Stimulated activated CD8-positive, alpha-beta memory T cell treated with anti-CD3 and anti-CD28 coated beads, Interleukin-12 subunit alpha, Interleukin-12 subunit beta, amount 100 ng/mL, for 4 hours (primary cell): Measurements from ENCODE around the gene C5orf58.
A peak's percentile ranks its signal among the peaks of the same experiment; 100 is the strongest.

ENCODE experiments used
- DNase-seq: peaks from one replicate; pipeline ENCODE4 v3.0.0-alpha.2; 2020; ENCODE audit warnings: low read depth

Gene C5orf58

DNA sequence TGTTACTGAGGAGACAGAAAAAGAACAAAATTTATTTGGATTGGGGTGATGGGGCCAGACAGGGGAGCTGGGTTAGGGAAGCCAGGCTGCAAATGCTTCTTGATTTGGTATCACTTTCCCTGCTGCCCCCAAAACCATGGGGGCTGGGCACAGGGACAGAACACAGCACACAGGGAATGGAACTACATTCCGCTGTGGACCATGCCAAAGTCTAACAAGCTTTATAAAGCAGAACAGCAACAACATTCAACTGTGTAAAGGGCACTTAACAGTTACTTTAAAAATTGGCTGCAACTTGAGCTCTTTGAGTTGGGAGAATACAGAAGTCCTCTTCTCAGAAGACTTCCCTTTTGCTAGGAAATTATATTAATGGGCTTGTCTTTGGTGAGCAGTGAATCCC, 23.8 kb downstream of the C5orf58 start:
- no peak for DNase-seq

DNA sequence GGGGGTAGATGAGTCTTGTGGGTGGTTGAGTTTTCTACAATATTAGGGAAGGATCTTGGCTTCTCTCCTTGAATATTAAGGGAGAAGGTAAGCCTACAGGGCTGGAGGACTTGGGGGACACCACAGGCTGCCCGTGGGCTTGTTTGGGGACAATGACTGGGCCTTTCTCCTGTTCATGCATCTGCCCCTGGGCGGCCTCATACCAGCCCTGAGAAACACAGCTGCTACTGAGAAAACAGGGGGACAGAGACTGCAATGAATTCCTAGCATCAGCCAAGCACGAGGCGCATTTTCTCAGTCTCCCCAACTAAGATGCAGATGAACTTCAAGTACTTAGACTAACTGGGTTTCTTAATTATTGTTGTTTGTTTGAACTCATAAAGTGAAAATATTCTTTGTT, 24.6 kb downstream of the C5orf58 start:
- no peak for DNase-seq

DNA sequence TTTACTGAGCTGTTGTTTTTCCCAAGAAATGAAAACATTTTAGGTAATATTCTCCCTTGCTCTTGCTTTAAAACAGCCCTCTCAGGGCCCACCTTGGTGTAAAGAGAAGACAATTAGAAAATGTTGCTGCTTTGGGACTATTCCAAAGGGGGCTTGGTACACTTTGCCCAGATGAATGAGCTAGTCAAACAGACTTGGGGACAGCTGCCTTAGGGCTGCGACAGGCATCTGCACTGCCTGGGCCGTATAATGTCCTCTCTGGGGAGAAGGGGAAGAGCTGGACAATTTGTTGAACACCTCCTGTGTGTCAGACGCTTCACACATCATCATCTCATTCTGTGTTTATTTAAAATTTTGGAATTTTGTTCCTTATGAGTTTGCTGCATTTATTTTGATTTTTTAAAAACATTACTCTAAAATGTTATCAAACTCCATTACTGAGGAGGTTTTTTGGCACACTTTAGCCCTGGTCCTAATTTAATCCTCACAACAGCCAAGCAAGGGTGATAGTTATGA, 28.8 kb downstream of the C5orf58 start:
- no peak for DNase-seq

DNA sequence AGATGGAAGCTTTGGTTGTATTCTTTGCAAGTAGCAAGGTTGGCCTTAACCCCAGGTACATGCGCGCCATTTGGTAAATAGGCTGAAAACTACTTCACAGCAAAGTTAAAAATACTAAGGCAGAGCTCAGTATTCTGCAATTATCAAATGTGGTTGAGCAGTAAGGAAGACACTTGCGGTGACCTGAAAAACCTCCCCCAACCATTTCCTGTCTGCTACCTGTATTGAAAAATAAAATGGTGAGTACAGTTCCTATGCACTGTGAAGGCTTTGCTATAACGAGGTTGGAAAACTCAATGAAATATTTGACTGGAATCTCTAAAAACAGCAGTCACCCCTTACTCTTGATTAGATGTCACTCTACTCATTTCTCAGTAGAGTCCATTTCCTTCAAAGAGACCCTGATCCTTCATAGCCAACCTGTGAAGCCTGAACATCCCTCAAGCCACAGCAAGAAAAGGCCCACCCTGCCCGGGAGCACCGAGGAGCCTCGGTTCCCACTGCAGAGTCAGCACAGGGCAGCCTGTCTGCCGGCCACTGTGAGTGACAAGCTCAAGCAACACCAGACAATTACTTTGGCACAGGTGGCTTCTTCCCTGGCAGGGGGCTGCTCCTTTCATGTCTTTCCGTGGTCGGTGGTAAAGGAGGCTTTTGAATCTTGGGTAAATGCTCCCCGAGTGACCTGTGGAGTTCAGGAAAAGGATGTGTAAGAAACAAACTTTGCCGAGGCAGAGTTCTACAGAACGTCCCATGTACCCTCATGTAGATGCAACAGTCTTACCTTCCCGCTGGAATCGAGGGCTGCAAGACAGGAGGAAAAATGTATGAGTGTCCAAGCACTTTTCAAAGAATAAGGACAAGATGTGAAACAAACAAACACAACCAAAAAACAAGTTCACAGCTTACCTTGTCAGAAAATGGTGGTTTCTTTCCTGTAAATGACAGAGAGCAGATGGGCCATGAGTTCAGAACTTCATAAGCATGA, 29.6 kb downstream of the C5orf58 start:
- DNase-seq = no peak

DNA sequence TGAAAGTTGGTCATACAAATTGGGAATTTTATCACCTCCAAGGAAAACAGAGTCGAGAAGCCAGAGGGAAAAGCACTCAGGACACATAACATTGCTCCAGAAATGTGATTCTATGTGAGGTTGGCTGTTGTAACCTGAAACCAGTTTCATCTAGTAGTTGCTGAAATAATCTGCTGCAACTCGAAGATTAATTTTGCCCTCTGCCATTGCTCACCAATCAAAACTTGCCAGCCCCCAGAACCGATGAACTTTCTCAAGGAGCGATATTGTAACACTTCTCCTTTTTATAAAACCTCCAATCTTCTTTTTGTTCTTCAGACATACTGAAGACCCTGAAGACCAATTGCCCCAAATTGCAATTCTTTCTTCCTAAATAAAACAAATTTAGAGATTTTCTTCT, 31.1 kb downstream of the C5orf58 start:
- no peak for DNase-seq

DNA sequence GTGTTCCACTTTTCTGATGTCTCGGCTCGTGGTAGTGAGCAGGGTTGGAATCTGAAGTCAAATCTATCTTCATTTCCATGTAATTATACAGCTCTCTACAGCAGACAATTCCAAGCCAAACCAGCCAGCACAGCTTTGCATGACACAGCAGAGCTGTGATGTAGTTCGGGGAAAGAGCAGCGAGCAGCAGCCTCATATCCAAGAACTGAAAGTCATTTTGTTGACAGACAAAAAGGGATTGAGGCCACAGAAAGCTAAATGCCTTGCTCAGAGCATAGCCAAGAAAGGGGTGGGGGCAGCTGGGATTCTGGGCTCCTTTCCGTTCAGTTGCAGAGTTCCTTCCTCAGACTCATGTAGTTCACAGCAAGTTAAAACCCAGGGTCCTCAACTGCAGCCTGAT, 32.7 kb downstream of the C5orf58 start:
- no peak for DNase-seq

DNA sequence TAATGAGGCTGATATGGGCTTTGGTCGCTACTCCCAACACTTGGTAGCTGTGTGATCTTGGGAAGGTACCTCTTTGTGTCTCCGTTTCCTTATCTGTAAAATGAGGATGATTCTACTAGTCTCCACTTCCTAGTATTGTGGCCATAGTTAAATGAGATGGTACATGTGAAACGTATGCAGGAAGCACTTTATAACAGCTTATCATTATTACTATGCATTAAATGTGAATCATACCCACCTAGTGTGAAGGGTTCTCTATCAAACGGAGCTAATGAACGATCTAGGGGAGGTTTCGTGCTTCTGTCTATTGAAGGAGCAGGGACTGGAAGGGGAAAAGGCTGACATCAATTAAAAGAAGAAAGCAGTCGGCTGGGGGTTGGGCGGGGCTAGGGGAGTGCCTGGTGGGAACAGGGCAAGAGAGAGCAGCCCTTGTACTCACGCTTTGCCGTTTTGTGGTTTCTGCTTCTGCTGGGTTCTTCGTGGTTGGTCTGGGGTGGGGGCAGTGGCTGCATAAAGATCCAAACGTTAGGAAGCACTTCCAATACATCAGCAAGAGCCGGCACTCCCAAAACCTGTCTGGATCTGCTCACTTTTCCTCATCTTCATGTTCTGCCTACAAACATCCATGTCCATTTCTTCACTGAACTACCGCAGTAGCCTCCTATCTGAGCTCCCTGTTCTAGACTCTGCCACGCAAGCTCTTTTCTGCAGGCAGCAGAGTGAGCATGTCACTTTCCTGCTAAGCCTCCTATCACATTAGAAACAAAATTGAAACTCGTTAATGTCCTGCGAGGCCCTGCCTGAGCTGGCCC, 34.0 kb downstream of the C5orf58 start:
- DNase-seq = no peak

DNA sequence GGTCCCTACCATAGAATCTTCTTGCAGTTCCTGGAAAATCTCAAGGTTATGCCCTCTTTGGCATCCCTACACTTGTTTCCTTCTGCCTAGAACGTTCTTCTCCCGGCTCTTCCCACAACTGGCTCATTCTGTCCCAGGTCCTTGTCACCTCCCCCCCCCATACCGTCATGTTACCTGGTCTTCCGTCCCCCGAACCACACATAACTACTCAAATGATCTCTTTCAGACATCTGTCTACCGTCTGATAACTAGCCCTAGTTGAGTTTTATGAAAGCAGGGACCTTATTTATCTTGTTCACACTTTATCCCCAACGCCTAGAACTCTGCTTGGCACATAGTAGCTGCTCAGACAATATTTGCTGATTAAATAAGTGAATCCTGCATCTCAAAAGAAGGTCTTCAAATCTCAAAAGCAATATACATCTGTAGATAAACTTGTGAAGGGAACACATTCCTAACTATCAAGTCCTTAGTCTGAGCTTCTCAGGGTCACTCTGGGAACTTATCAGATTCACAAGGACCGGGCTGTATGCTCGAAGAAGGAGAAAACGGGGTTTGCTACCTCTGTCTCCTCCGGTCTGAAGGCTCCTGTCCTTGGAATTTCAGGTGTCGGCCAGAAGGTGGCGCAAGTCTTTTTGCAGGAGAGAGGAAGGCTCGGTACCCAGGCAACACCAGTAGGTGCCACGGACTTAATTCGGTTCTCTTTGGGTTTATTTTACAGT, 34.8 kb downstream of the C5orf58 start:
- peak; percentile 56 for DNase-seq

DNA sequence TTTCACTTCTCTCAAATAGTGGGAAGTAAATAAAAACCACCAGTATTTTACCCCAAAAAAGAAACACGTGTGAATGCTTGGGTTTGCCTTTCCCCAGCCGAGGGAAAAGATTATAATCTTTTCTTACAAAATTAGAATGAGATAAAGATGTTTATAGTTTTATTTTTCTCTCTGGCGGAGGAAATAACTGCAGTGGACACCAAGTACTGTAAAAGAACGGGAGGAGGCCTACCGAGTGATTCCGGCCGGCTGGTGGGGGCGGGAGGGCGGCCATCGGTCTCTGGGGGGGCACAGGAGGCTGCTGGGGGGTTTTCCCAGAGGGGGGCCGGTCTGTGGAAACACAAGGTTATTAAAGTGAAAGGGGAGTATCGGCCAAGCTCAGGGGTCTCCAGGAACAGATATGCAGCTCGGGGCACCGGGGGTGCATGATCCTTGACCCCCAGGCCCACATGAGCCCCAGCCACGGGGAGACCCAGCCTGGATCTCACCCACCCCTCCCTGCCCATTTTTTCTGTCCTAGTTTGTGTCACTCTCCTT, 35.4 kb downstream of the C5orf58 start:
- DNase-seq = no peak

DNA sequence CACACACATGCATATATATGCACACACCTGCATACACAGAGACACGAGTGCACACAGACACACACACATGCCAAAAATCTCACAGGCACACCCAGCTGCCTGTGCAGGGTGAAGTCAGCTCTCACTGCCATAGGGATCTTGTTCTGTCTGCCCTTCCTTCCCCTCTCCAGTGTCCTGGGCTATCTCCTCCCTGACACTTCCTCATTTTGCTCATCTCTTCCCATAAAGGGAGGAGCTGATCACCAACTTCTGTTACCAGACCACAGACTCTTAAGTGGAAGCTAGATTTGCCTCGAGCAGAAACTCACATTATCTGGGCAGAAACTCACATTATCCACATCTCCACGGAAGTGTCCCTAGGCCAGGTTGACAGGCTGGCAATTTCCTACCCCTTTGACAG, 36.1 kb downstream of the C5orf58 start:
- DNase-seq = no peak

DNA sequence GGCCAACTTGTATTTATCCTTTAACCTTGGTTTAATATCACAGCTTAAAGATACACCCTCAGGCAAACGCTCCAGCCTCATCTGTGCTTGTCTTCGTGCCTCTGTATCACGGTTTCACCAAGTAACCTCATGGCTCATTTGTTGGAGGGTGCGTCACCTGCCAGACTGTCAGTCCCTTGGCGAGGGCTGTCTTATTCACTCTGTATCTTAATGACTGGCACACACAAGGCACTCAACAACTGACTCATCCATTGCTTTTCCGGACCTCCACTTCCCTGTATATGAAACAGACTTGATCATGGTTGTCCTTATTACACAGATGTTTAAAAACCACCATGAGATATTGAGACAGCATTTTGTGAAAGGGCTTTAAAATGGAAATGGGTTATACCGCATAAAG, 36.8 kb downstream of the C5orf58 start:
- DNase-seq = no peak

DNA sequence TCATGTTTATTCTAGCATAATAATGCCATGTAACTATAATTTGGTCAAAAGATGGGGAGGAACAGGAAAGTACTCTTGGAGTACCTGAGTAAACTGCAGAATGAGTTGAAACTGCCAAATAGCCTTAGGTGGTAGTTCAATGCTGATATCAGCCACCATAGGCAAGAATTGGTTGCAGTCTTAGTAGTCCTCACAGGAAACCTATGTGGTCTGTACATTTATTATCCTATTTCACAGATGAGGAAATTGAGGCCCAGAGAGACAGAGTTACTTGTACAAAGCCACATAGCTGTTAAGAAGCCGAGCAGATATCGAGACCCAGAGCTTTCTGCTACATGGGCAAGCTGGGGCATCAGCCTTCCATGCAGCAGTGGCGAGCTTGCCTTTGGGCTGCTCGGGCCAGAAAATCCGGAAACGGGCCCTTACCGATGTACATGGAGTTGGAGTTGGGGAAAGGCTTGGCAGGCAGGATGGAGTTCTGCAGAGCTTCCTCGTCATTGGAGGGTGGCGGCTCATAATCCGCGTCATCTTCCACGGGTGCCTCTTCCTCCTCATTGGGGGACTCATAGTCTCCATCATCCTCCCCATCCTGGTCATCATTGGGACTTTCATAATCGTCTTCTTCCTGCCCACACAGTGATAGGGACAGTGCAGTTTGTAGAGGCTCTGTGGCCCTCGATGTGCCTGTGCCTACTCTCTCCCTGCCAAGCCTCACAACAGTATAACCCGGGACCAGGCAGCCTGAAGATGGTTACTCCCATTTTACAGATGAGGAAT, 37.7 kb downstream of the C5orf58 start:
- no peak for DNase-seq

DNA sequence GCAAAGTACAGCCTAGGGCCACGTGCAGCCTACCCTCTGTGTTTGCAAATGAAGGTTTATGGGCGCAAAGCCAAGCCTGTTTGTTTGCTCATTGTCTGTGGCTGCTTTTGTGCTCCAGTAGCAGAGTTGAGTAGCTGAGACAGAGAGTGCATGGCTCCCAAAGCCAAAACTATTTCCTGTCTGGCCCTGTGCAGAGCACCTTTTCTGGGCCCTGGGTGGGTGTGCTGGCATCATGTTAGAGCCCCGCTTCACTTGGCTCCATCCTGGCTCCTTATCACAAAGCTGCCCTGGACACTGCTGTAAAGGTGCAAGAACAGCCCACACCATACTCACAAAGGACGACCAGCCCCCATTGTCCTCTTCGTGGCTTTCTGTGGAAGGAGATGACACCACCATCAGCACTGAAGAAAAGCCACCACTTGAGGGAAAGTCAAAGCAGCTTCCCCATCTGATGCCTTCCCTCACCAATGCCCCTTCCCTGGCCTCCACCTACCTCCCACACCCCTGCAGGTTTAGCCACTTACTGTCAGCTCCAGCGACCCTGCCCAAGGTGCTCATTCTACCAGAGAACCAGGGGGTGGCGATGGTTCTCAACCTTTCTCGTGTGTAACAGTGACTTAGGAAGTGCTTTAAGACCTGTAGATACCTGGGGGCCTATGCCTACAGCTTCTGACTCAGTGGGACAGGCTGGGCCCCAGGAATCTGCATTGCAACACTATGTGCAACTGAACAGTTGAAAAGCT, 41.4 kb downstream of the C5orf58 start:
- no peak for DNase-seq

DNA sequence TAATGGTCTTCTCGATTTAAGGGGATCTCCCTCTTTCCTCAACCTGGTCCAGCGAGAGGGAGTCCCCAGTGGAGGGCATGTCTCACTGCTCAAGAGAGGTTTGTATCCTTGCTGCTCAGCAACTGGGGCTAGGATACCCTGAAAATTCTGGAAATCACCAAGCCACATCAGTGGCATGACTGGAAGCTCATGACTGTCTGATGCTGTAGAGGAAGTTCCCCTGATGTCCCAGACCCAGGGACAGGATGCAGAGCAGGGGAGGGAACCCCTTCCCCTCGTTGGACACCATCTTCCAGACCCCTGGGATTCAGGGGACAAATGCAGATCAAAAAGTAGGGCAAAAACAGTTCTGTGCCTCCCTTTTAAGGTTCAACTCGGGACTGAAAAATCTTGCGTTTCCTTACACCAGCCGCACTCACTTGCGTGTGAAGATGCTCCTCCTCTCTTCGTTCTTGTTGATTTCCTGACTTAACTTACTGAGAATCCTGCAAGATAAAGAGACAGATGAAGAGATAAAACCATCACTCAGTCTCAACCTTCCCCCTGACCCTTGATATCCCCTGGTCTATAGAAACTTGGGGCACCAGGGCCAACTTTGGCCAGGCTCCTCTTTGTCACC, 42.7 kb downstream of the C5orf58 start:
- DNase-seq = no peak

DNA sequence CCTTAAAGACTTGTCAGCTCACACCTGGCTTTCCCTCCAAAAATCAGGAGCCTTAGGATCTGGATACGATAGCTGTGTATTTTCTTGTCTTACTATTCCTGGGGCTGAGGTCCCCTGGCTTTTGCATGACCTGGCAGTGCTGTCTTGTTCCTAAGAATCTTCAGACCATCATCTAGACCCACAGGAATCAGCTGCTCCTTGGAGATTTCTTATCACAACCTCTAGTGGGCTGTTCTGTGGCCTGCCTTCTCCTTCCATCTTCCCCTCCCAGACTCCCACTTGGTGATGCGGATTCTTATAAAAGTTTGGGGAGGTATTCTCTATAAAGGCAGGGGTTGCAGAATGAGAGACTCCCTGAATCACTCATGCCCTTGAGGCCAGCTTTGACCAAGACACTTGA, 43.4 kb downstream of the C5orf58 start:
- no peak for DNase-seq

DNA sequence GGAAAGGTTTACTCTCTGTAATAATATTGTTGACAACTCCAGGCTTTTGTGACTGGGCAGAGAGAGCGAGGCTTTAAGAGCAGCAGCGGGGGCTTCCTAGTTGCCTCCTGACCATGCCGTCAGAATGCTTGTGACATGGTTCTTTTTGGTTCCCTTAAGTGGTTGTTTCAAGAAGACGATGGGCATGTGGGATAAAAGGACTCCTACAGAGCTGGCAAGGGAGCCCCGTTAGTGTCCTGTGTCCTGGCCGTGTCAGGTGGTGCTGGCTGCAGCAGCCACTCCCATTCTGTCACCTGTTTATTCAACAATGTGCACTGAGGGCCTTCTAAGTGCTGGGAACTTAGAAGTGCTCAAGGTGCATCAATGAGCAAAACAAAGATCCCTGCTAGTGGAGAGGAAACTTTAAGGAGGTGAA, 45.1 kb downstream of the C5orf58 start:
- no peak for DNase-seq

DNA sequence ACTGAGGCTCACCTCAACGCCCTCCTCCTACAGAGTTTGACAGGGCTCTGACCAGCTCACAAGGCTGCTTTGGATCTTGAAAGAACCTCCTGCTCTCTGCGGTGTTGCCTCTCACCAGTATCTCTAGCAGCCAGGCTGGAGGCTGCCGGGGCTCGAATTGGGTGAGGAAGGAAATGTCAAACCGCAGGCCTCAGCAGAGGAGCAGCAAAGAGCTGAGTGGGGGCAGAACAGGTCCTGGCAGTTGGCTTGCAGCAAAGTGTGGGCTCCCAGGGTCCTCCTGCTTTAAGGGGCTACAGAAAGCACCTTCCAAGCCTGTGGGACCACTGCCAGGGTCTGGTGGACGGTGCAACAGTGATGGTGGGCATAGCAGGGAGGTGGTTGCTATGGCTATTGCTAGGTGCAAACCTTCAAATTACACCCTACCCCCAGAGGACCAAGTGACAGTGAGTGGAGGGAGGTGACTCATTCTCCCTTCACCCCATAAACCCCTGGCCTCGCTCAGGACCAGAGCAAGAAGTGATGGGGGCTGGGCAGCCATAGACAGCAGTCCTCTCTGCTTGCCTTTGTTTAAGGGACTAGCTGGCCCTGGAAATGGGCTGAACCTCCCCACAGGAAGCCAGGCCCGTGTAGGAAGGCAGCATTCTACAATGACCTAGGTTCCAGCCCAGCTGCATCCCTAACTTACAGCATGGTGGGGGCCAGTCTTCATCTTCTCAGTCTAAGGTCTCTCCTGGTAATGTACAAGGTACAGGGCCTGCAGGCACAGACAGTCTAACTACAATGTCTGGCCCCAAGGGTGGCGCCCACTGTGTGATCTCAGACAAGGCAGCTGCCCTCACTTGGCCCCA, 46.0 kb downstream of the C5orf58 start:
- peak; percentile 79 for DNase-seq

DNA sequence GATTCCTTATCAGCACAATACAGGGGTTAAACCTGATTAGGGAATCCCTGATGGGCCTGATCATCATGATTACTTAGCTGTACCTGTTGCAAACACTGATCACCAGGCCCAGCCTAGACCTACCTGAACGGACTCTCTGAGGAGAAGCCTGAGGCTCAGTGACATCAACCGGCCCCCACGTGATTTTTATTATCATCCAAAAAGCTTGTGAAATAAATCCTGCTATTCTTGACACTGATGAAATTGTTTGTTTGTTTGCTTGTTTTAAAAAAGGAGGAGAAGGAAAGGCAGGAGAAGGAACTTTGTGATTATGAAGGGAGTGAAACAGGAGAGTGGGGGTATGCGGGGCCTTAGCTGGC, 46.7 kb downstream of the C5orf58 start:
- no peak for DNase-seq

DNA sequence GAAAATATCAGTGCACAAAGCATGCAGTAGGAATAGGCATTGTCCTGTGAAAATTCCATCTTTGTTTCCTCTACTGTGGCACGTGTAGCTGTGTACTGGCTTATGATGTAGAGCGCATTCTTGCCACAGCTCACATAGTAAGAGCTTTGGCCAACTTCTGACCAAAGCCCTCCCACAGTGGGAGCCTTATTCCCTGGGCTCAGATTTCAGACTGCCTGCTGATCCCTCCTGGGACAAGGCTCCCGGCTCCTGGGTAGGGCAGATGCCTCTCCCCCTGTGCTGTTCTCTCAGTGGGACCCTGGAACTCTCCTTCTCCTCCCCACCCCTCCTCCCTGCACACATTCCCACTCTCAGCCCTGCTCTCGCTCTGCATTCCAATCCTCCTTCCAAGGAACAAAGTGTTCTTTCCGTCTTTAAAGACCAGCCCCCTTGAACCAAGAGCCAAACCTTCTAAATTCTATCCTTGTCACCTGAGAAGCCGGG, 47.3 kb downstream of the C5orf58 start:
- no peak for DNase-seq
